Measurements from ENCODE around the gene GABBR2. TPM values are rescaled to one million over a fixed set of nuclear protein-coding genes. Genes with fewer than 3 reads are reported as not detected.

Gene GABBR2
- total and polyA plus RNA-seq, 2 experiments from 2014 or later = 0.89 to 1.3 TPM

- Mint-ChIP-seq H3K36me3 (ENCODE audit: low read depth) (no peaks in the 10 kb centered on the region), H3K27me3 (ENCODE audit: insufficient read depth, low read depth, poor library complexity) (peaks cover 5% of the 10 kb centered on the region), H3K27ac (no peak overlapping the region), H3K4me1 (peaks cover 9% of the 10 kb centered on the region; the same call in 2 of the 3 replicates), H3K4me3 (no peak overlapping the region), H3K9me3 (no peaks in the 10 kb centered on the region)
- peaks cover 6% of the 10 kb centered on the region; the same call in 1 of the 2 replicates for H3K9me2 ChIP-seq (ENCODE audit: insufficient read depth)
- no peak overlapping the region for H3K4me2 ChIP-seq
- no peak overlapping the region for H2AFZ ChIP-seq
- ATAC-seq (no peak), DNase-seq (ENCODE audit: low spot score) (no peak)
- H3K36me3 ChIP-seq (ENCODE audit: insufficient read depth) = no peaks in the 10 kb centered on the region
- H3K27me3 ChIP-seq (ENCODE audit: insufficient read depth) = no peaks in the 10 kb centered on the region
- no peaks in the 10 kb centered on the region for H4K20me1 ChIP-seq (replicated peaks; ENCODE audit: insufficient read depth)
- TF ChIP-seq, protein P1, sequence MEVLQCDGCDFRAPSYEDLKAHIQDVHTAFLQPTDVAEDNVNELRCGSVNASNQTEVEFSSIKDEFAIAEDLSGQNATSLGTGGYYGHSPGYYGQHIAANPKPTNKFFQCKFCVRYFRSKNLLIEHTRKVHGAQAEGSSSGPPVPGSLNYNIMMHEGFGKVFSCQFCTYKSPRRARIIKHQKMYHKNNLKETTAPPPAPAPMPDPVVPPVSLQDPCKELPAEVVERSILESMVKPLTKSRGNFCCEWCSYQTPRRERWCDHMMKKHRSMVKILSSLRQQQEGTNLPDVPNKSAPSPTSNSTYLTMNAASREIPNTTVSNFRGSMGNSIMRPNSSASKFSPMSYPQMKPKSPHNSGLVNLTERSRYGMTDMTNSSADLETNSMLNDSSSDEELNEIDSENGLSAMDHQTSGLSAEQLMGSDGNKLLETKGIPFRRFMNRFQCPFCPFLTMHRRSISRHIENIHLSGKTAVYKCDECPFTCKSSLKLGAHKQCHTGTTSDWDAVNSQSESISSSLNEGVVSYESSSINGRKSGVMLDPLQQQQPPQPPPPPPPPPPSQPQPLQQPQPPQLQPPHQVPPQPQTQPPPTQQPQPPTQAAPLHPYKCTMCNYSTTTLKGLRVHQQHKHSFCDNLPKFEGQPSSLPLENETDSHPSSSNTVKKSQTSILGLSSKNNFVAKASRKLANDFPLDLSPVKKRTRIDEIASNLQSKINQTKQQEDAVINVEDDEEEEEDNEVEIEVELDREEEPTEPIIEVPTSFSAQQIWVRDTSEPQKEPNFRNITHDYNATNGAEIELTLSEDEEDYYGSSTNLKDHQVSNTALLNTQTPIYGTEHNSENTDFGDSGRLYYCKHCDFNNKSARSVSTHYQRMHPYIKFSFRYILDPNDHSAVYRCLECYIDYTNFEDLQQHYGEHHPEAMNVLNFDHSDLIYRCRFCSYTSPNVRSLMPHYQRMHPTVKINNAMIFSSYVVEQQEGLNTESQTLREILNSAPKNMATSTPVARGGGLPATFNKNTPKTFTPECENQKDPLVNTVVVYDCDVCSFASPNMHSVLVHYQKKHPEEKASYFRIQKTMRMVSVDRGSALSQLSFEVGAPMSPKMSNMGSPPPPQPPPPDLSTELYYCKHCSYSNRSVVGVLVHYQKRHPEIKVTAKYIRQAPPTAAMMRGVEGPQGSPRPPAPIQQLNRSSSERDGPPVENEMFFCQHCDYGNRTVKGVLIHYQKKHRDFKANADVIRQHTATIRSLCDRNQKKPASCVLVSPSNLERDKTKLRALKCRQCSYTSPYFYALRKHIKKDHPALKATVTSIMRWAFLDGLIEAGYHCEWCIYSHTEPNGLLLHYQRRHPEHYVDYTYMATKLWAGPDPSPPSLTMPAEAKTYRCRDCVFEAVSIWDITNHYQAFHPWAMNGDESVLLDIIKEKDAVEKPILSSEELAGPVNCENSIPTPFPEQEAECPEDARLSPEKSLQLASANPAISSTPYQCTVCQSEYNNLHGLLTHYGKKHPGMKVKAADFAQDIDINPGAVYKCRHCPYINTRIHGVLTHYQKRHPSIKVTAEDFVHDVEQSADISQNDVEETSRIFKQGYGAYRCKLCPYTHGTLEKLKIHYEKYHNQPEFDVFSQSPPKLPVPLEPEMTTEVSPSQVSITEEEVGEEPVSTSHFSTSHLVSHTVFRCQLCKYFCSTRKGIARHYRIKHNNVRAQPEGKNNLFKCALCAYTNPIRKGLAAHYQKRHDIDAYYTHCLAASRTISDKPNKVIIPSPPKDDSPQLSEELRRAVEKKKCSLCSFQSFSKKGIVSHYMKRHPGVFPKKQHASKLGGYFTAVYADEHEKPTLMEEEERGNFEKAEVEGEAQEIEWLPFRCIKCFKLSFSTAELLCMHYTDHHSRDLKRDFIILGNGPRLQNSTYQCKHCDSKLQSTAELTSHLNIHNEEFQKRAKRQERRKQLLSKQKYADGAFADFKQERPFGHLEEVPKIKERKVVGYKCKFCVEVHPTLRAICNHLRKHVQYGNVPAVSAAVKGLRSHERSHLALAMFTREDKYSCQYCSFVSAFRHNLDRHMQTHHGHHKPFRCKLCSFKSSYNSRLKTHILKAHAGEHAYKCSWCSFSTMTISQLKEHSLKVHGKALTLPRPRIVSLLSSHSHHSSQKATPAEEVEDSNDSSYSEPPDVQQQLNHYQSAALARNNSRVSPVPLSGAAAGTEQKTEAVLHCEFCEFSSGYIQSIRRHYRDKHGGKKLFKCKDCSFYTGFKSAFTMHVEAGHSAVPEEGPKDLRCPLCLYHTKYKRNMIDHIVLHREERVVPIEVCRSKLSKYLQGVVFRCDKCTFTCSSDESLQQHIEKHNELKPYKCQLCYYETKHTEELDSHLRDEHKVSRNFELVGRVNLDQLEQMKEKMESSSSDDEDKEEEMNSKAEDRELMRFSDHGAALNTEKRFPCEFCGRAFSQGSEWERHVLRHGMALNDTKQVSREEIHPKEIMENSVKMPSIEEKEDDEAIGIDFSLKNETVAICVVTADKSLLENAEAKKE (CRISPR knock-in tag; IDR thresholded peaks at IDR 0.05) = no peak
- no peak for TF ChIP-seq EZH2 (IDR thresholded peaks at IDR 0.05; ENCODE audit: low read depth, unreplicated experiment)
- TF ChIP-seq CREB1 (CRISPR knock-in tag; IDR thresholded peaks at IDR 0.05; ENCODE audit: low read depth) = no peak
- no peak for TF ChIP-seq ZNF114 (CRISPR knock-in tag; IDR thresholded peaks at IDR 0.05)
- no peak for TF ChIP-seq EZH2phosphoT487 (IDR thresholded peaks at IDR 0.05; ENCODE audit: unreplicated experiment)
- no peak for TF ChIP-seq ETS1 (IDR thresholded peaks at IDR 0.05)
- TF ChIP-seq NANOG (IDR thresholded peaks at IDR 0.05; ENCODE audit: borderline replicate concordance) = no peak
- TF ChIP-seq STAT1 (IDR thresholded peaks at IDR 0.05; ENCODE audit: unreplicated experiment) = no peak
- TF ChIP-seq ZNF331 (CRISPR knock-in tag; IDR thresholded peaks at IDR 0.05; ENCODE audit: low read depth) = no peak
- TF ChIP-seq REST (IDR thresholded peaks at IDR 0.05; ENCODE audit: unreplicated experiment) = no peak
- TF ChIP-seq CTCF (conservative IDR thresholded peaks at IDR 0.05; ENCODE audit: low read depth in 2 of 2) = no peak
- TF ChIP-seq JUNB (IDR thresholded peaks at IDR 0.05; ENCODE audit: unreplicated experiment) = no peak
- no peak for TF ChIP-seq POLR2AphosphoS5 (IDR thresholded peaks at IDR 0.05; ENCODE audit: low read depth)
- no peak overlapping the region for H3K27ac ChIP-seq (ENCODE audit: low read depth)
- H3K79me2 ChIP-seq (replicated peaks; ENCODE audit: insufficient read depth) = no peaks in the 10 kb centered on the region
- no peaks in the 10 kb centered on the region for H3K4me1 ChIP-seq (ENCODE audit: insufficient read depth)
- no peaks in the 10 kb centered on the region for H3F3A ChIP-seq (replicated peaks; ENCODE audit: low read depth)
- H3K4me3 ChIP-seq = no peak overlapping the region
These were observed 100.9 kb downstream of the GABBR2 start for GRCh38 chr9:98607787-98608186.

Measured in GM23338 (cell line).